GM19043 (cell line): ENCODE data around the gene UNC45A.
A peak's percentile ranks its signal among the peaks of the same experiment; 100 is the strongest.
"Not testable (repeated sequence)": the region's sequence is repeated elsewhere in the genome, so short reads cannot be mapped to it uniquely, and the experiment has no call there.

Source experiments
- ATAC-seq: cut with Tn5 transposase; IDR thresholded peaks from one replicate; pipeline ENCODE4 v1.9.1; 2021; ENCODE audit warnings: low read depth; ENCODE audit not compliant: unreplicated experiment

Gene UNC45A

GRCh38 chr15:90902840-90903732, 32.0 kb upstream of the UNC45A start, which contains the start of gene MAN2A2:
TSS of gene MAN2A2 (plus strand) at chr15:90903302. CDS start at chr15:90904208, 906 bp downstream.
- ATAC-seq, result peak; percentile 44

GRCh38 chr15:90903733-90904536, 31.1 kb upstream of the UNC45A start:
- no peak for ATAC-seq

GRCh38 chr15:90904746-90905145, 30.3 kb upstream of the UNC45A start:
- ATAC-seq, result no peak

- no peak for ATAC-seq
Measured at GRCh38 chr15:90905306-90906180, 29.5 kb upstream of the UNC45A start.

GRCh38 chr15:90906181-90906849, 28.8 kb upstream of the UNC45A start:
- no peak for ATAC-seq

GRCh38 chr15:90907051-90907660, 27.9 kb upstream of the UNC45A start:
- ATAC-seq, result no peak

- ATAC-seq, result no peak
Measured at GRCh38 chr15:90907838-90908507, 27.1 kb upstream of the UNC45A start.

GRCh38 chr15:90909449-90909848, 25.6 kb upstream of the UNC45A start:
- ATAC-seq, result not testable (repeated sequence)

GRCh38 chr15:90909976-90910375, 25.1 kb upstream of the UNC45A start:
- no peak for ATAC-seq

- ATAC-seq, result no peak
Measured at GRCh38 chr15:90910441-90911301, 24.4 kb upstream of the UNC45A start.

- ATAC-seq, result no peak
Measured at GRCh38 chr15:90911302-90911623, 23.8 kb upstream of the UNC45A start.

GRCh38 chr15:90911906-90912769, 22.9 kb upstream of the UNC45A start:
- no peak for ATAC-seq

- no peak for ATAC-seq
Measured at GRCh38 chr15:90912770-90913075, 22.4 kb upstream of the UNC45A start.

- ATAC-seq, result no peak
Measured at GRCh38 chr15:90913398-90913944, 21.6 kb upstream of the UNC45A start.

GRCh38 chr15:90914305-90915080, 20.6 kb upstream of the UNC45A start:
- ATAC-seq, result no peak

- ATAC-seq, result no peak
Measured at GRCh38 chr15:90915216-90915807, 19.8 kb upstream of the UNC45A start.
